ENCODE measurements around the gene TRIM9. TPM values are rescaled to one million over a fixed set of nuclear protein-coding genes. Genes with fewer than 3 reads are reported as not detected.

The TRIM9 gene
- polyA plus RNA-seq, 1 experiment: 0.06 TPM

DNA sequence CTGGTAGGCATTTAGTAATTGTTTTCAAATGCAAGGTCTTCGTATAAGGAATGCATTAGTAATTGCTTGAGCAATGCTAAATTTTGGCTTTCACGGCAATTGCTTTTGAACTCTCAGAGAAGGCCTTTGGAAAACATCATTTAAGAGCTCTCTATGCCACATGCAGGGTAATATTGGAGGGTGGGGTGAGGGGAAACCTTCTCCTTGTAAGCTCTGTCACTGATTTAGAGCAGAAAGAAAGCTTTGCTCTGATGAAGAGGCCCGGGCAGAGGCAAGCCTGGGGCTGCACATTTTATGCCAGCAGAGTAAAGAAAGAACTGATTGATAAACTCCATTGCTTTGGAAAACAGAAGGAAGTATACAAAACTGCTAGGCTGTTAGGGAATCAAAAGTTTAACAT lies 70.9 kb downstream of the TRIM9 start:
- Histone ChIP-seq H3K4me3 (ENCODE audit: low read depth, low read length) (no peak overlapping the region), H3K9me3 (ENCODE audit: control insufficient read depth, insufficient read depth, low read length) (no peaks in the 10 kb centered on the region), H3K27ac (ENCODE audit: low read depth, low read length) (no peak overlapping the region), H3K27me3 (ENCODE audit: control insufficient read depth, insufficient read depth, low read length) (no peaks in the 10 kb centered on the region)
- DNase-seq (ENCODE audit: low read depth, low spot score): no peak
- ChIA-PET CTCF (interaction anchor here (1.4 kb wide), 1 partner anchor 69 kb away, joined by 3 read pairs; no protein-coding TSS in a partner anchor), POLR2A (no interaction called here)
- TF ChIP-seq, protein P1, sequence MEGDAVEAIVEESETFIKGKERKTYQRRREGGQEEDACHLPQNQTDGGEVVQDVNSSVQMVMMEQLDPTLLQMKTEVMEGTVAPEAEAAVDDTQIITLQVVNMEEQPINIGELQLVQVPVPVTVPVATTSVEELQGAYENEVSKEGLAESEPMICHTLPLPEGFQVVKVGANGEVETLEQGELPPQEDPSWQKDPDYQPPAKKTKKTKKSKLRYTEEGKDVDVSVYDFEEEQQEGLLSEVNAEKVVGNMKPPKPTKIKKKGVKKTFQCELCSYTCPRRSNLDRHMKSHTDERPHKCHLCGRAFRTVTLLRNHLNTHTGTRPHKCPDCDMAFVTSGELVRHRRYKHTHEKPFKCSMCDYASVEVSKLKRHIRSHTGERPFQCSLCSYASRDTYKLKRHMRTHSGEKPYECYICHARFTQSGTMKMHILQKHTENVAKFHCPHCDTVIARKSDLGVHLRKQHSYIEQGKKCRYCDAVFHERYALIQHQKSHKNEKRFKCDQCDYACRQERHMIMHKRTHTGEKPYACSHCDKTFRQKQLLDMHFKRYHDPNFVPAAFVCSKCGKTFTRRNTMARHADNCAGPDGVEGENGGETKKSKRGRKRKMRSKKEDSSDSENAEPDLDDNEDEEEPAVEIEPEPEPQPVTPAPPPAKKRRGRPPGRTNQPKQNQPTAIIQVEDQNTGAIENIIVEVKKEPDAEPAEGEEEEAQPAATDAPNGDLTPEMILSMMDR (IDR thresholded peaks at IDR 0.05; ENCODE audit: low read depth, low read length): no peak

DNA sequence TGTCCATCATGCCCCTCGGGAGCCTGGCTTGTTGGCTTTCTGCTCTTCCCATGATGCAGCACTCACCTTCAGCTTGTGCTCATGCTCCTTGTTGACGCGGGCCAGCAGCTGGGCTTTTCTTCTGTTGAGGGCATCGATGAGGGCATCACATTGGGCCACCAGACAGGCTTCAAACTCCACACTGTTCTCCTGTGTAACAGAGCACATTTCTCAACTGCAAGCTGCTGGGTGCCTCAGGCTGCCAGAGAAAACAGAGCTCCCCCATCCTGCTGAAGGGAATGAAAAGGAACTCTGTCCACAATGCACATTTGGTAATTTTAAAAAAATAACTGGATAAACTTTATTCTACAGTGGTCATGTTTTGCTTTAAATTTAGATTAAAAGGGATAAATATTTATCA lies 72.1 kb downstream of the TRIM9 start:
- POLR2A ChIA-PET: no interaction called here
- Histone ChIP-seq H3K27ac (ENCODE audit: low read depth, low read length) (no peak overlapping the region), H3K4me3 (ENCODE audit: low read depth, low read length) (no peak overlapping the region), H3K9me3 (ENCODE audit: control insufficient read depth, insufficient read depth, low read length) (no peaks in the 10 kb centered on the region), H3K27me3 (ENCODE audit: control insufficient read depth, insufficient read depth, low read length) (no peaks in the 10 kb centered on the region)
- TF ChIP-seq, protein P1 (IDR thresholded peaks at IDR 0.05; ENCODE audit: low read depth, low read length): no peak
- DNase-seq (ENCODE audit: low read depth, low spot score): no peak
- CTCF ChIA-PET: no interaction called here

GRCh38 chr14:51020024-51020710 lies 74.7 kb downstream of the TRIM9 start:
- H3K27ac ChIP-seq (ENCODE audit: low read depth, low read length): no peak overlapping the region
- TF ChIP-seq, protein P1 (IDR thresholded peaks at IDR 0.05; ENCODE audit: low read depth, low read length): no peak
- H3K27me3 ChIP-seq (ENCODE audit: control insufficient read depth, insufficient read depth, low read length): no peaks in the 10 kb centered on the region
- ChIA-PET CTCF (no interaction called here), POLR2A (no interaction called here)
- no peak overlapping the region for H3K4me3 ChIP-seq (ENCODE audit: low read depth, low read length)
- H3K9me3 ChIP-seq (ENCODE audit: control insufficient read depth, insufficient read depth, low read length): no peaks in the 10 kb centered on the region
- no peak for DNase-seq (ENCODE audit: low read depth, low spot score)

DNA sequence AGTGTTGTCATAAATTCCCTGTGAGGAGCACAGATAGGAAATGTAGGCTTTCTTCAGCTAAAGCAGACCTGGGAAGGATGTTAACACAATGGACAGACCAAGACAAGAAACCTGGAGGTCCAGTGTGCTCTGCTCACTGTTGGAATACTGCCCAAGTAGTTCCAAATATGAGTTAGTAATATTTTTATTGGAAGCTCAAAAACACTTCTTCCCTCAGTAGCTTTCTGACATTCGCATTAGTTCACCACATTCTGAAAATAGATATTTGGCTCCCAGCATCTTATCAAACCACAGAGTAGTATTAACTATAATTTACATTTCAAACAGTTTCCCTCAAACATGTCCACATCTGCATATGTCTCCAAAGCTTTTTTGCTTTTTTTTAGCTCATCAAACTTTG lies 75.8 kb downstream of the TRIM9 start:
- Histone ChIP-seq H3K9me3 (ENCODE audit: control insufficient read depth, insufficient read depth, low read length) (no peaks in the 10 kb centered on the region), H3K27me3 (ENCODE audit: control insufficient read depth, insufficient read depth, low read length) (no peaks in the 10 kb centered on the region), H3K27ac (ENCODE audit: low read depth, low read length) (no peak overlapping the region), H3K4me3 (ENCODE audit: low read depth, low read length) (no peak overlapping the region)
- no peak for DNase-seq (ENCODE audit: low read depth, low spot score)
- TF ChIP-seq, protein P1 (IDR thresholded peaks at IDR 0.05; ENCODE audit: low read depth, low read length): no peak
- CTCF ChIA-PET: no interaction called here
- POLR2A ChIA-PET: no interaction called here

- Histone ChIP-seq H3K27me3 (ENCODE audit: control insufficient read depth, insufficient read depth, low read length) (no peaks in the 10 kb centered on the region), H3K27ac (ENCODE audit: low read depth, low read length) (no peak overlapping the region), H3K4me3 (ENCODE audit: low read depth, low read length) (no peak overlapping the region), H3K9me3 (ENCODE audit: control insufficient read depth, insufficient read depth, low read length) (no peaks in the 10 kb centered on the region)
- no peak for DNase-seq (ENCODE audit: low read depth, low spot score)
- ChIA-PET CTCF (no interaction called here), POLR2A (no interaction called here)
- TF ChIP-seq, protein P1 (IDR thresholded peaks at IDR 0.05; ENCODE audit: low read depth, low read length): no peak
These were observed 76.4 kb downstream of the TRIM9 start for GRCh38 chr14:51018521-51018920.

Measured in AG04450 (cell line).